ENCODE measurements around the gene HOXB4.

HOXB4 gene

DNA sequence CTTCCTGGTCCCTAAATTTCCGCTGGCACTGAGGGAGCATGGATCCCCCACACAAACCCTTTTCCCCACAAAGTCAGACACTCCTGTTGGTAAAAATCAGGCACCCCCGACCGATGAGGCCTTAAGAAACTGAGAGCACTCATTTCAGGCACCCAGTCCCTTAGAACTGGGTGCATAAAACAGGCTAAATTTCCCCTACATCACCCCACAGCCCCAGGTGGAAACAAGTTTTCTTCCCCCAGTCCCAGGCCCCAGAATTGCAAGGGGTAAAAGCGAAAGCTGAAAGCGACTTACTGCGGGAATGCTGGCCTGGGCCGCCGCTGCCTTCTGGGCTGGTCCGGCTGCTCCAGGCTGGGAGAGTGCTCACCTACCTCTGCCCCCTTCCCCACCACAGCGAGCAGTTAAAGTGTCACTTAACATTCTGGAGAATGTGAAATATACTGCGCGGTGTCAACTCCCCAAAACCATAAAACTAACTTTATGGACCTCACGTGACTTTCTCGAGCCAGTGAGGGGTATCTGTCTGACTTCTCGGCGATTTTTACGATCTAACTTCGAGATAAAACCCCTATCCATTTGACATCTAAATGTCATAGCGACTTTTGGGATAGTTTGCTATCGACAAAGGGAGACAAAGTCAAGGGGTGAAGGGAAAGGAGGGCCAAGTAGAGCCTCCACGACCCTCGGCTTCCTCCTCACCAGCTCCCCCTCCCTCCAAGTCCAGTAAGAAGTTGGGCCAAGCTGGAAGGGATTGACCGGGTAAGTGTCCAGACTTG lies 11.9 kb upstream of the HOXB4 start, which contains the start of gene HOXB3:
HOXB3 (minus strand) TSS at position 411 of the 776 bp plus-strand sequence. CDS start 37,767 bp downstream, outside the sequence.
- peak; percentile 88 for DNase-seq (ENCODE audit: low read depth)
- peak within 1 kb of the TSS; percentile 82 for H3K4me3 ChIP-seq (ENCODE audit: low read length)
- TF ChIP-seq, protein P1, sequence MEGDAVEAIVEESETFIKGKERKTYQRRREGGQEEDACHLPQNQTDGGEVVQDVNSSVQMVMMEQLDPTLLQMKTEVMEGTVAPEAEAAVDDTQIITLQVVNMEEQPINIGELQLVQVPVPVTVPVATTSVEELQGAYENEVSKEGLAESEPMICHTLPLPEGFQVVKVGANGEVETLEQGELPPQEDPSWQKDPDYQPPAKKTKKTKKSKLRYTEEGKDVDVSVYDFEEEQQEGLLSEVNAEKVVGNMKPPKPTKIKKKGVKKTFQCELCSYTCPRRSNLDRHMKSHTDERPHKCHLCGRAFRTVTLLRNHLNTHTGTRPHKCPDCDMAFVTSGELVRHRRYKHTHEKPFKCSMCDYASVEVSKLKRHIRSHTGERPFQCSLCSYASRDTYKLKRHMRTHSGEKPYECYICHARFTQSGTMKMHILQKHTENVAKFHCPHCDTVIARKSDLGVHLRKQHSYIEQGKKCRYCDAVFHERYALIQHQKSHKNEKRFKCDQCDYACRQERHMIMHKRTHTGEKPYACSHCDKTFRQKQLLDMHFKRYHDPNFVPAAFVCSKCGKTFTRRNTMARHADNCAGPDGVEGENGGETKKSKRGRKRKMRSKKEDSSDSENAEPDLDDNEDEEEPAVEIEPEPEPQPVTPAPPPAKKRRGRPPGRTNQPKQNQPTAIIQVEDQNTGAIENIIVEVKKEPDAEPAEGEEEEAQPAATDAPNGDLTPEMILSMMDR (conservative IDR thresholded peaks at IDR 0.05; ENCODE audit: low read length): no peak

GRCh38 chr17:48589060-48589830 lies 11.1 kb upstream of the HOXB4 start:
- TF ChIP-seq, protein P1 (conservative IDR thresholded peaks at IDR 0.05; ENCODE audit: low read length): no peak
- peak overlapping the region; percentile 82 for H3K4me3 ChIP-seq (ENCODE audit: low read length)
- no peak for DNase-seq (ENCODE audit: low read depth)

DNA sequence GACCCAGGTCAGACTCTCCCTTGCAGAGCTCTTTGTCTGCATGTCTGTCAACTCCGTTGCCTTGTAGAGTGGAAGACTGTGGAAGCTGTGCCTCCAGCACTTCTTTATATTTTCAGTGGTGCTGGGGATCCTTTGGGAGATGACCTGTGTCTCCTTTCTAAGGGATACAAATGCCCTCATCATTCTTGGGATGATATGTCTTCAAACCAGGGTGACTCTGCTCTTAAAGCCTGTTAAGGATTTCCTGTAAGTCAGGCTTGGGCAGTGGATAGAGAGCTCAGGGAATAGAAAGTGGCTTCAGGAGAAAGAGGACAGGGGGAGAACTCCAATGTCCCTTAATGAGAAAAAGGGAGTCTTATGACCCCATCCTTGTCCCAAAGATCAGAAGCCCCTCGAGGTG lies 10.4 kb upstream of the HOXB4 start:
- DNase-seq (ENCODE audit: low read depth): no peak
- TF ChIP-seq, protein P1 (conservative IDR thresholded peaks at IDR 0.05; ENCODE audit: low read length): no peak
- peak overlapping the region; percentile 82 for H3K4me3 ChIP-seq (ENCODE audit: low read length)

DNA sequence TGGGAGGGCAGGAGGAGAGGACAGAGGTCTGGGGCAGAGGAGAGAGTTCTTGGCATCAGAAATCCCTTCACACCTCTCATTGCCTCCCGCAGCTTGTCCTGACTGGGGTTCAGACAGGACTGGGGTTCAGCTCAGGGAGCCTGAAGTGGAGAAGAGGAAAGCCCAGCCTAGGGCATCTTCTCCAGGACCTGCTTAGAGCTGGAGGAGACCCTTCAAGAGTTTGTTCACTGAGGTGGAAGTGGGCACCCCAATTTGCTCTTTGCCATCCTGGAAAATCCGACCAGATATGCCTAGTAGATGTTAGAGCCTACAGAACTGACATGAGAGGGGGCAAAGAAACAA lies 9.9 kb upstream of the HOXB4 start:
- DNase-seq (ENCODE audit: low read depth): no peak
- H3K4me3 ChIP-seq (ENCODE audit: low read length): peak overlapping the region; percentile 82
- TF ChIP-seq, protein P1 (conservative IDR thresholded peaks at IDR 0.05; ENCODE audit: low read length): no peak

GRCh38 chr17:48587276-48588073 lies 9.3 kb upstream of the HOXB4 start:
- peak overlapping the region; percentile 82 for H3K4me3 ChIP-seq (ENCODE audit: low read length)
- peak; percentile 72 for DNase-seq (ENCODE audit: low read depth)
- TF ChIP-seq, protein P1 (conservative IDR thresholded peaks at IDR 0.05; ENCODE audit: low read length): no peak

GRCh38 chr17:48586355-48587258 lies 8.5 kb upstream of the HOXB4 start:
- no peak for DNase-seq (ENCODE audit: low read depth)
- H3K4me3 ChIP-seq (ENCODE audit: low read length): peak overlapping the region; percentile 82

More at GRCh38 chr17:48586355-48587258, 8.5 kb upstream of the HOXB4 start:
- TF ChIP-seq, protein P1 (conservative IDR thresholded peaks at IDR 0.05; ENCODE audit: low read length): no peak
